Omental fat pad (tissue), 4 donors: ENCODE results near the gene UCN2. TPM values are rescaled to one million over a fixed set of nuclear protein-coding genes. Genes with fewer than 3 reads are reported as not detected.

Experiments
- ATAC-seq: fragments of 150-250 bp; one replicate; pipeline ENCODE4 v1.9.1; 2016; ENCODE audit warnings: mild to moderate bottlenecking, moderate library complexity; ENCODE audit not compliant: low FRiP score
- DNase-seq: peaks from one replicate; pipeline ENCODE4 v3.0.0-alpha.2; 2019; ENCODE audit warnings: low spot score
- CTCF ChIP-seq, 3 donors: fragments of 450-650 bp; IDR thresholded peaks; one replicate each; pipeline ENCODE4 v1.5.1; 2016 to 2017; ENCODE audit warnings: antibody characterized with exemption in 3 of 3, mild to moderate bottlenecking in 3 of 3, moderate library complexity in 2 of 3
- total RNA-seq, 4 donors: library from RNA; depleted of rRNA; stranded (reverse); fragments of >200 nt; gene quantifications; one replicate each; pipeline ENCODE4 v1.1.0, GENCODE V29; 2016

UCN2 gene
- under 1 TPM in 1 of 4 donors, not detected in 3; 0.28 TPM for total RNA-seq

GRCh38 chr3:48563382-48563918 lies at the start of gene UCN2:
Gene UCN2 (minus strand): TSS chr3:48563781. CDS start chr3:48563124, 657 bp downstream.
- no peak for TF ChIP-seq CTCF (IDR thresholded peaks at IDR 0.05)
- ATAC-seq: no peak
- DNase-seq: no peak

- no peak for TF ChIP-seq CTCF (IDR thresholded peaks at IDR 0.05)
Measured at GRCh38 chr3:48612309-48612708, 48.7 kb upstream of the UCN2 start.

GRCh38 chr3:48609088-48610005 lies 45.8 kb upstream of the UCN2 start, which contains the start of gene UQCRC1:
Gene UQCRC1 (minus strand): TSS chr3:48609646. CDS start chr3:48609620, 26 bp downstream.
- DNase-seq (peak; percentile 52), ATAC-seq (peak; percentile 100)
- TF ChIP-seq CTCF (IDR thresholded peaks at IDR 0.05): peak in 1 of 3 donors; percentile 34

More at GRCh38 chr3:48612309-48612708, 48.7 kb upstream of the UCN2 start:
- ATAC-seq (no peak), DNase-seq (no peak)

- DNase-seq: no peak
- no peak for TF ChIP-seq CTCF (IDR thresholded peaks at IDR 0.05)
- ATAC-seq: no peak
Measured at GRCh38 chr3:48607519-48607918, 43.9 kb upstream of the UCN2 start.

- ATAC-seq (no peak), DNase-seq (no peak)
- no peak for TF ChIP-seq CTCF (IDR thresholded peaks at IDR 0.05)
Measured at GRCh38 chr3:48601622-48601994, 38.0 kb upstream of the UCN2 start.

GRCh38 chr3:48600711-48601621 lies 37.4 kb upstream of the UCN2 start:
- TF ChIP-seq CTCF (IDR thresholded peaks at IDR 0.05): no peak
- ATAC-seq (no peak), DNase-seq (no peak)
